Omental fat pad (tissue), 4 donors: ENCODE measurements around the gene CBX6. TPM values are rescaled to one million over a fixed set of nuclear protein-coding genes. Genes with fewer than 3 reads are reported as not detected.

Experiments
- ATAC-seq: fragments of 150-250 bp; one replicate; pipeline ENCODE4 v1.9.1; 2016; ENCODE audit warnings: mild to moderate bottlenecking, moderate library complexity; ENCODE audit not compliant: low FRiP score
- DNase-seq: peaks from one replicate; pipeline ENCODE4 v3.0.0-alpha.2; 2019; ENCODE audit warnings: low spot score
- total RNA-seq, 4 donors: library from RNA; depleted of rRNA; stranded (reverse); fragments of >200 nt; gene quantifications; one replicate each; pipeline ENCODE4 v1.1.0, GENCODE V29; 2016
- TF ChIP-seq, protein P1 (sequence below), 3 donors: fragments of 450-650 bp; IDR thresholded peaks; one replicate each; pipeline ENCODE4 v1.5.1; 2016 to 2017; ENCODE audit warnings: antibody characterized with exemption in 3 of 3, mild to moderate bottlenecking in 3 of 3, moderate library complexity in 2 of 3

CBX6 gene
- total RNA-seq, 4 donors from 2014 or later: 27.4 to 59.6 (median 34.9) TPM

DNA sequence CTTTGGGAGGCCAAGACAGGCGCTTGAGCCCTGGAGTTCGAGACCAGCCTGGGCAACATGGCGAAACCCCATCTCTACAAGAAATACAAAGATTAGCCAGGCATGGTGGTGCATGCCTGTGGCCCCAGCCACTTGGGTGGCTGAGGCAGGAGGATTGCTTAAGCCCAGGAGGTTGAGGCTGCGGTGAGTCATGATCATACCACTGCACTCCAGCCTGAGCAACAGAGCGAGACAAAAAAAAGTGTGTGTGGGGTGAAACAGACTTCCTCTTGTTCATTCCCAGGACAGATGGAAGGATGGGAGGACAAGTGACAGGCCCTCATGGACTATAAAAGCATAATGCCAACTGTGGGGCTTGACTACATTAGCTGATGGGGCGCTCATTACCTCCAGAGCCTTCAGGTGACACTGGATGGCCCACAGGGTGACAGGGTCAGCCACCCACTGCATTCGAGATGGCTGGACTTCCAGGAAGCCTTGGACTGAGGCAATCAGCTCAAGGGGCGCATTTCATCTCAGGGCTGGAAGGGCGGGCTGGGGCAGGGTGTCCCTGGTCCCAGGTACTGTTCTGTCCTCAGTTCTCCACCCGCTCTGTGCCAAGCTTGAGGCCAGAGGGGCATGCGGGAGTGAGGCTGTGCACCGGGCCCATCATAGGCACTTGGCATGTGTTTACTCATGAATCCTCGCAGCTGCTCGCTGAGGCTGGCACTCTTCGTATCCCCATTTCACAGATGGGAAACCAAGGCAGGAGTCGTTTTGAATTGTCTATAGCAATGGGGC lies 40.7 kb downstream of the CBX6 start:
- ATAC-seq: no peak
- DNase-seq: no peak
- TF ChIP-seq, protein P1, sequence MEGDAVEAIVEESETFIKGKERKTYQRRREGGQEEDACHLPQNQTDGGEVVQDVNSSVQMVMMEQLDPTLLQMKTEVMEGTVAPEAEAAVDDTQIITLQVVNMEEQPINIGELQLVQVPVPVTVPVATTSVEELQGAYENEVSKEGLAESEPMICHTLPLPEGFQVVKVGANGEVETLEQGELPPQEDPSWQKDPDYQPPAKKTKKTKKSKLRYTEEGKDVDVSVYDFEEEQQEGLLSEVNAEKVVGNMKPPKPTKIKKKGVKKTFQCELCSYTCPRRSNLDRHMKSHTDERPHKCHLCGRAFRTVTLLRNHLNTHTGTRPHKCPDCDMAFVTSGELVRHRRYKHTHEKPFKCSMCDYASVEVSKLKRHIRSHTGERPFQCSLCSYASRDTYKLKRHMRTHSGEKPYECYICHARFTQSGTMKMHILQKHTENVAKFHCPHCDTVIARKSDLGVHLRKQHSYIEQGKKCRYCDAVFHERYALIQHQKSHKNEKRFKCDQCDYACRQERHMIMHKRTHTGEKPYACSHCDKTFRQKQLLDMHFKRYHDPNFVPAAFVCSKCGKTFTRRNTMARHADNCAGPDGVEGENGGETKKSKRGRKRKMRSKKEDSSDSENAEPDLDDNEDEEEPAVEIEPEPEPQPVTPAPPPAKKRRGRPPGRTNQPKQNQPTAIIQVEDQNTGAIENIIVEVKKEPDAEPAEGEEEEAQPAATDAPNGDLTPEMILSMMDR (IDR thresholded peaks at IDR 0.05): no peak

DNA sequence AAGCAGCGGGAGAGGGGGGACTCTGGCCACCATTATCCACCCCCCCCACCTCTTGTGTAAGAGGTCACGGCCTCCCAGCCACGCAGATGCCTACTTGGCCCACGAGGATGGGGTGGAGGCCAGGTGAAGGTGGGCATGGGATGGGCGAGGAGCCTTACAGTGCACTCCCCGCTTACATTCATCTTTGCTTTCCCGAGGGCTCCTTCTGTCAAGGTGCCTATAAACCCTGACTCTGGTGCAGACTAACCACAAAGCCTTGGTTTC lies 41.2 kb downstream of the CBX6 start:
- ATAC-seq: no peak
- DNase-seq: no peak
- TF ChIP-seq, protein P1 (IDR thresholded peaks at IDR 0.05): no peak

DNA sequence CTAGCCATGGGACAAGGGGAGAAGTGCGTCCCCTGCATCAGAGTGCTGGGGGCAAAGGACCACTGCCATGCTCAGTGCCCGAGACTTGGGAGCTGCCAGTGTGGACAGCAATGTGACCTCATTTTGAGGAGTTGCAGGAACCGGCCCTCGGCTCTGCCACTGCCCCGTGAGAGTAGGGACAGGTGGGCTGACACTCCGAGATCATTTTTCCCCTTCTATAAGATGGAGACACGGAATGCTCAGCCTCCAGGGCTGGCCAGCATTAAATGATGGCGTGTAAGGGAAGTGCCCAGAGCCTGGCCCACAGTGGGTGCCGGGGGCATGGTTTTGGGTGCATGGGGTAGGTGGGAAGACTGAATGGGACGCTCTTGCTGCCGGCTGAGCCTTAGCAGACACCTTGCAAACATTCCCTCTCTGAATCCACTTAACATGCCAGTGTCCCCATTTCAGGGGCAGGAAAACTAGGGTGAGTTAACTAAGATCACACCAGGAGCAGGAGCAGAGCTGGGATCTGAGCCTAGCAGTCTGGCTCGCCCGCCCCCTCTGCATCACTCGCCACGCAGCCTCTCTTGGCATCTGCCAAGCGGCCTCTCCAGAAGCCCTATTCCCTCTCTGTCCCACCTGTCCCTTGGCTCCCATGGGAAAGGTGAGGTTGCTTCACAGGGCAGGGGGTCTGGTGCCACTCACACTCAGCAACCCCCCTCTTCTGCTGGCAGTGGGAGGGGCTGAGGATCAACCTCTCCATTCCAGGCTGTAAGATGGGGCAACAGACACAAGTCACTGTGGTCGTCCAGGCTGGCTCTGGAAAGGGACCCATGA lies 41.8 kb downstream of the CBX6 start:
- no peak for DNase-seq
- TF ChIP-seq, protein P1 (IDR thresholded peaks at IDR 0.05): no peak

DNA sequence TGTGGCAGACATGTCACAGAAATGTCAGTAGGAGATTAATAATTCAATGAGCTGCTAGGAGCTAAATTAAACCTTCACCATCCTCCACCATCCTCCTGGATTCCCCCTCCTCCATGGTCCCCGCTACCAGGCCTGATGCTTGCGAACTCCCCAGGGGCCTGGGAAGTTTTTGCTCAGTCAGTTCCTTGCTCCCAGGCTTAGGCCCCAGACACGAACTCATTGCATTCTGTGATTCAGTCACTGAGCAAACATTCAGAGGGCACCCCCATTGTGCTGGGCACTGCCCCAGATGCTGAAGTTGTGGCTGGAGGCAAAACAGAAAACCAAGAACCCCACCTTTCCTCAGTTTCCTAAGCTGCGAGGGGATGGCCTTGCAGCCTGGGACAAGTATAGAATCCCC lies 42.5 kb downstream of the CBX6 start:
- DNase-seq (no peak), ATAC-seq (no peak)
- TF ChIP-seq, protein P1 (IDR thresholded peaks at IDR 0.05): no peak

More for the DNA sequence above, 41.8 kb downstream of the CBX6 start:
- no peak for ATAC-seq

DNA sequence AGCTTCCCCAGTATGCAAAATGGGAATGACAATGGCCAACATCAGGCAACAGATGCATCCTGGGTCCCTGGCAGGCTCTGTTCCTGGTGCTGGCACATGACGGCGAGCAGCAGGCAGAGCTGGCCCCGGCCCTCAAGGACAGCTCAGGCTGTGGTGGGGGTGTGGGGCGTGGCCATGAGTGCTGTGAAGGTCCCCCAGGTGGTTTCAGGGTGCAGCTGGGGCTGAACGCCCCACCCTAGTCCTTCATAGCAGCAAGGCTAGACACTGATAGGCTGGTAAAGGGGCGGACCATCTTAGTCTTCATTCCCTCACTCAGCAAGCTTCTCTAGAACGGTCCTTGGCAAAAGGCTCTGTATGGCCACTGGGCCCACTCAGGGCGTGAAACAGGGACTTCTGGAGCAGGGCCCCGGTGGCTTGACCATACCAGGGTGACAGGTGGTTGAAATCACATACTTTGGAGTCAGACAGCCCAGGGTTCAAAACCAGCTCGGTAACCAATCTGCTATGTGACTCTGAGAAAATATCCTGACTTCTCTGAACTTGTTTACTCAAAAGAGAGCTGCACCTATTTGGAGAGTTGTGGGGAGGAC lies 43.3 kb downstream of the CBX6 start:
- ATAC-seq: no peak
- TF ChIP-seq, protein P1 (IDR thresholded peaks at IDR 0.05): no peak
- no peak for DNase-seq

DNA sequence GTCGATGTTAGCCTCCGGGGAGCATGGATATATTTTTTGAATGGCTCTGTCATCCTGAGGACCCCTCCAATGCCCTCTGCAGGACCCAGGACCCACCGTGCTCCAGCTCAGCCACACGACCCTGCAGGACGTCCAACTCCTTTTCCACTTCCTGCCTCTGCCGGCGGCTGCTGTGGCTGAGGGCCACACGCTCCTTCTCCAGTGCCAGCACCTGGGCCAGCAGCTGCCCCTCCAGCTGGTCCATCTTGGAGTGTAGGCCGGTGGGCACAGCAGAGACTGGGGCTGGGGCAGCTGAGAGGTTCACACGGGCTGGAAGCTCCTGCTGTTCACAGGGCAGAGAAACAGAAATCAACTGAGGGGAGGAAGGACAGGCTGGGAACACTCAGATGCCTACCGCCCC lies 43.8 kb downstream of the CBX6 start:
- TF ChIP-seq, protein P1 (IDR thresholded peaks at IDR 0.05): no peak
- no peak for ATAC-seq
- DNase-seq: no peak
